HG02571 (cell line): ENCODE results near the gene CLEC2D.
A peak's percentile ranks its signal among the peaks of the same experiment; 100 is the strongest.
"Not testable (repeated sequence)": the region's sequence is repeated elsewhere in the genome, so short reads cannot be mapped to it uniquely, and the experiment has no call there.

Experiments
- ATAC-seq: cut with Tn5 transposase; IDR thresholded peaks from one replicate; pipeline ENCODE4 v1.9.1; 2021; ENCODE audit warnings: mild to moderate bottlenecking, moderate library complexity; ENCODE audit not compliant: unreplicated experiment

Gene CLEC2D

DNA sequence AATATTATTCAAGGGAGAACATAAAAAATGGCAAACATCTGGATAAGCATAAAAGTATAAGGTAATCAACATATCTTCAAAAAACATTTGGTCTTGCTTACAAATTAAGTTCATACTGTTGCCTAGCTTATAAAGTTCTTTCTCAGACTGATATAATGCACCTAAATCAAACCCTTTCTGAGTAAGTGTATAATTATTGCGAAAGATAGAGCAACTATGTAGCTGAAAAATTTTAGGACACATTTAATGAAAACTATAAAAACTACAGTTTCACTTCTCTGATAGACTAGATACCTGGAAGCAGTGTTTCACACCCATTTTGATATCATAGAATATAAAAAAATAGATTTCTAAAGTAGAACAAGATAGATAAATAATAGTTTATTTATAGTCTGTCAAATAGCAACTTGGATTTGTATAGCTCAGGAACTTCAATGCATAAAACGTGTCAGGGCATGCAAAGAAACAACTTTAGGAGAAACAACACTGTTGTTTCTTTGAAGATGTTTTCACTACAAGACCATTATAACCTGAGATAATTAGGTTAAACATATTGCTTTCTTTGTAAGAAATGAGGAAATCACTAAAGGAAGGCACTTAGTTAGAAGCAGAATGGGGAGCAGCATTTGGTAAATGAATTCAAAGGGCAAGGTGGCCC is 55.8 kb downstream of the CLEC2D start:
- no peak for ATAC-seq

DNA sequence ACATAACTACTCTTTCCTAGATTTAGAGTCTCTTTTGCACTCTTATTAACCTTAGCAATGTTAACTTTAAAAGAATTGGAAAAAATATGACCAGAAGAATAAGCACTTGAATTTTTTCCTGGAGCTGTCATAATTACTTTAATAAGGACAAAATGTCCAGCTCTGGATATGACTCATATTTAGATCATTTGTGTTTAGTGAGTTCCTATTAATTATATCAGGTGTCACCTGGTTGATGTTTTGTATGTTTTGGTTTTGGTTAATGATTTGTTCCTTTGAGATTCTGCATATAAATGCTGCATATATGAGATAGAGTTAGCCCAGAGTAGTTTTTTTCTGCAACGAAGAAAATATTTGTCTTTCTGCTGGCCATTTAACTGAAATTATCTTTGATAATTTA is 58.3 kb downstream of the CLEC2D start:
- ATAC-seq: no peak

DNA sequence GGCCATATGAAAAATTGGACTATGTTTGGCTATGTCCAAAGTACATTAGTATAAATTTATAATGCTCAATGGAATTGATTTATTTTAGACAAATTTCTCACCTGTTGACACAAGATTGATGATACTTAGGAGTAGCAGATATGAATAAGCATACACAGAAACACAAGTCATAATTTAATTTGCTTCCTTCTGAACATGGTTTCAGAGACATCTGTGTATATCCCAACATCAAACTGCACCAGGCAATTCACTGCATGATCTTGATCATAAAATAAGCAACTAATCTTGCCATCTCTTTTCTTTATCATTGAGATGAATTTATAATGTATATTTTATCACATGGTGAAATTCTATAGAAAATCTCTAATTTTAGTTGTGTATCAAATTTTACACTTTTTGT is 59.6 kb downstream of the CLEC2D start:
- no peak for ATAC-seq

DNA sequence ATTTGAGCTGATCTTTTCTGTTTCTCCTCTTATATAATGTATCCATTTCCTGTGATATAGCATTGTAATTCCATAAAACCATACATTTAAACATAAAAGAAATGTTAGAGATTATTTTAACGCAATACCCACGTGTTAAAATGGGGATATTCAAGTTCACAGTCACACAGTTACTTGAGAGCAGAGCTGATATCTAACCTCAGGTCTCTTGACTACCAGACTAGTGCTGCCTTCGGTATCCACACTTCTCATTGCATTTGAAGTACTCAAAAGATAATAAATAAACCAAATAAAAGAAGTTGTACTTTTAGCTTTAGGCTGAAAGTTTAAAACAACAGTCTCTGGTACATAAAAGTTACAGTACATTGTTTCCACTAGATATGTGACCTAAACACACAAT is 60.5 kb downstream of the CLEC2D start:
- ATAC-seq: no peak

DNA sequence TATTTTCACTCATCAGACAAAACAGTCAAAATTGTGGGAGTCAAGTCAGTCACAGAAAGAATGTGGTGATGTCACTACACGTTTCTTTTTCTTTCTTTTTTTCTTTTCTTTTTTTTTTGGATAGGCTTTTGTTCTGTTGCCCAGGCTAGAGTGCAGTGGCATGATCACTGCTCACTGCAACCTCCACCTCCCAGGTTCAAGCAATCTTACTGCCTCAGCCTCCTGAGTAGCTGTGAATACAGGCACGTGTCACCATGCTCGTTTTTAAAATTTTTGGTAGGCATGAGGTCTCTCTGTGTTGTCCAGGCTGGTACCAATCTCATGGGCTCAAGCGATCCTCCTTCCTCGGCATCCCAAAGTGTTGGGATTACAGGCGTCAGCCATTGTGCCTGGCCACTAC is 61.1 kb downstream of the CLEC2D start:
- no peak for ATAC-seq

DNA sequence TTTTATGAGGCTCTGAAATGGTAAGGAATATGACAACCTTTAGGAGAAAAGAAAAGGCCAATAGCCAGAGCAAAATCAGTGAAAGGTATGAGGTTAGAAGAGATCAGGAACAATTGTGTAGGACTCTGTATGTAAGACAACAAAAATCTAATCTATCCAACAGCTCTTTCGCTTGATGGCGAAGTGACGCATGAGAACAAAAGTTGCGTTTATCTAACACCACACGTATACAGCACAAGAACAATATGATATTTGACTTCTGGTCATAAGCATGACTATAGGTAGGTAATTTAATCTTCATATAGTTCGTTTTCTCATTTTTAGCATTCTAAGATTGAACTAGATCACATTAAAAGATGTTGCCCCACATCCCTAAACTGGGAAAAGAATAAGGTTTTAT is 61.9 kb downstream of the CLEC2D start:
- ATAC-seq: no peak

DNA sequence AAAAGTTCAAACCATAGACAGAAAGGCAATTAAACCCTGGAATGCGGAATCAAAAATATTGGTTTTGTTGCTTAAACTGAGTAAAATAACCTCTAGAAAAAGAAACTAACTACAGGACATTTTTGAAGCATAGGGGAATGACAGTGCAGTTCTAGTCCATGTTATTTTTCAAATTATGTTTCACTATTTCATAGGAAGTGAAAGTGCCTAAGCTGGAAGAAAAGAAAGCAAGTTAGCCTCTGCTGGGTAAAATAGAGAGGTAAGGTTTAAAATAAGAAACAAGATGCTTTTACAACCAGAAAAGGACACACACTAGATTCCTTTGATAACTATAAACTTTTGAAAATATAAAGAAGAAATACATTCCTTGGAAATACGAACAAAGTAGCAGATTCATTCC is 62.3 kb downstream of the CLEC2D start:
- no peak for ATAC-seq

DNA sequence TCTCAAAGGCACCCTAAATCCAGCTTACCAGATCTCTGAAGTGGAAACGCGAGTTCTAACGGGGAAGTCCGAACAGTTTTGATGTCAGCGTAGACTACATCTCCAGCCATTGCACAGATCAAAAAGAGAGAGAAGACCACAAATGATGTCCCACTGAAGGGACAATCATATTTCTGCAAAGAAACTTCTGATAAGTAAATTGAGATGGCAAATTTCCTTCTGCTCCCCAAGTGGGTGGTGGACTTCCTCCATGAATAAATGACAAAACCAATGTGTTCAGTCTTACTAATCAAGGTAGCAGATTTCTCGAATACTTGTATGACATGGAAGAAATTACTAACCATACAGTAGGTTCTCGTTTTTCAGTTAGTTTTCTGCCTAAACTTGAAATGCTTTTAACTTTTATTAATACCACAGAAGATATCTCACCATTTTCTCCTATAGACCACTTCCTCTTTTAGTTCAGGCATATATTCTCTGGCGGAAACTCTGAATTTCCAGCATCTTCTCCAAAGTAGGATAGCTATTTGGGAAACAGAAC is 63.5 kb downstream of the CLEC2D start, which contains the start of gene CLECL1:
CLECL1 (minus strand) TSS at position 177 of the 541 bp plus-strand sequence.
- no peak for ATAC-seq

DNA sequence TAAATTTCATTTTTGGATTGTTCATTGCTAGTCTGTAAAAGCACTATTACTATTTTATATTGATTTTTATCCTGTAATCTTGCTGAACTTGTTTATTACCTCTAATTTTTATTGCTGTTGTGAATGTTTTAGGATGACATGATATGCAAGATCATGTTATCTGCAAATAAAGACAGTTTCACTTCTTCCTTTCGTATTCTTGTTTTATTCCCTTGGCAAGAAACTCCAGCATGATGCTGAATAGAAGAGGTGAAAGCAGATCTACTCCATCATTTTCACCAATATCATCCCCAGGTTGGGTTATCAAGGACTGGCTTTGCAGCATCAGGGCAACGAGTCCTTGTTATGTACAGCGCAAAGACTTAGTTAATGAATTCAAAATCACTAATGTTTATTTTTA is 66.1 kb downstream of the CLEC2D start:
- no peak for ATAC-seq

DNA sequence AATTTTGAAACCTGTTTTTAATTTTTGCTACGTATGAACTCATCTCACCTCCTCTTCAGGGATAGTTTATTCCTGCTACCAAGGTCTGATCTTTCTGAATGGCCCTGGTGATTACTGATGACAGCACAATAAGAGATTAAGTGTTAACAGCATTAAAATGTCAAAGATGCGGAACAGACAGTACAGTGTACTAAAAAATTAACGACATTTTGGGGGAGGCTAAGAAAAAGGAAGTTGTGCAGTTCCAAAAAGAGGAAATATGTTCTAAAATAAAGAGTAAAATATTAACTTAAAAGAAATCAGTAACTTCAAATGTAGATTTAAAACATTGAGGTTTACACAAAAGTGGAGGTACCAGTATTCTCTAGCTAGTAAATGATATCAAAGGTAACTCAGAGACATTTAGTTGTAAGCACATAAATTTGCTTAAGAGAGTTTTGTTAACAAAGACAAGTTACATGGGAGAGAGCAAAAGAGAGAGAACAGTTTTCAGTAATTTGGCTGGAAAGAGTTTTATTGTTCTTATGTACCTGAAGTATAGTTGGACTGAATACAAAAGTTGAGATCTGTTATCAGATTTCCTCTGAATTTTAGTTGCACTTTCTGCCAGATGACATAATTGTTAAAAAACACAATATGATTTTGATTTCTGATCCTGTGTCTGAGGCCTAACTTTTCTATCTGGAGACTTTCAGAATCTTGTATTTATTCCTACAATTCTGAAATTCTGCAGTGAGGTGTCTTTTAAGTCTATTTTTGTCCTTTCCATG is 67.6 kb downstream of the CLEC2D start:
- no peak for ATAC-seq

DNA sequence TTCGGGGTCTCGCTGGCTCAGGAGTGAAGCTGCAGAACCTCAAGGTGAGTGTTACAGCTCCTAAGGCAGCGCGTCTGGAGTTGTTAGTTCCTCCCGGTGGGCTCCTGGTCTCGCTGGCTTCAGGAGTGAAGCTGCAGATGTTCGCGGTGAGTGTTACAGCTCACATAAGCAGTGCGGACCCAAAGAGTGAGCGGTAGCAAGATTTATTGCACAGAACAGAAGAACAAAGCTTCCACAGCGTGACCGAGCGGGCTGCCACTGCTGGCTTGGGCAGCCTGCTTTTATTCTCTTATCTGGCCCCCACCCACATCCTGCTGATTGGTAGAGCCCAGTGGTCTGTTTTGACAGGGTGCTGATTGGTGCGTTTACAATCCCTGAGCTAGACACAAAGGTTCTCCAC is 69.4 kb downstream of the CLEC2D start:
- not testable (repeated sequence) for ATAC-seq

DNA sequence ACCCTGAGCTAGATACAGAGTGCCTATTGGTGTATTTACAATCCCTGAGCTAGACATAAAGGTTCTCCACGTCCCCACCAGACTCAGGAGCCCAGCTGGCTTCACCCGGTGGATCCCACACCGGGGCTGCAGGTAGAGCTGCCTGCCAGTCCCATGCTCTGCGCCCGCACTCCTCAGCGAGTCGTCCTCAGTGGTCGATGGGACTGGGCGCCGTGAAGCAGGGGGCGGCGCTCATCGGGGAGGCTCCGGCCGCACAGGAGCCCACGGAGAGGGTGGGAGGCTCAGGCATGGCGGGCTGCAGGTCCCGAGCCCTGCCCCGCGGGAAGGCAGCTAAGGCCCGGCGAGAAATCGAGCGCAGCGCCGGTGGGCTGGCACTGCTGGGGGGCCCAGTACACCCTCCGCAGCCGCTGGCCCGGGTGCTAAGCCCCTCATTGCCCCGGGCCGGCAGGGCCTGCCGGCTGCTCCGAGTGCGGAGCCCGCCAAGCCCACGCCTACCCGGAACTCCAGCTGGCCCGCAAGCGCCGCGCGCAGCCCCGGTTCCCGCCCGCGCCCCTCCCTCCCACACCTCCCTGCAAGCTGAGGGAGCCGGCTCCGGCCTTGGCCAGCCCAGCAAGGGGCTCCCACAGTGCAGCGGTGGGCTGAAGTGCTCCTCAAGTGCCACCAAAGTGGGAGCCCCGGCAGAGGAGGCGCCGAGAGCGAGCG is 70.0 kb downstream of the CLEC2D start:
- not testable (repeated sequence) for ATAC-seq

DNA sequence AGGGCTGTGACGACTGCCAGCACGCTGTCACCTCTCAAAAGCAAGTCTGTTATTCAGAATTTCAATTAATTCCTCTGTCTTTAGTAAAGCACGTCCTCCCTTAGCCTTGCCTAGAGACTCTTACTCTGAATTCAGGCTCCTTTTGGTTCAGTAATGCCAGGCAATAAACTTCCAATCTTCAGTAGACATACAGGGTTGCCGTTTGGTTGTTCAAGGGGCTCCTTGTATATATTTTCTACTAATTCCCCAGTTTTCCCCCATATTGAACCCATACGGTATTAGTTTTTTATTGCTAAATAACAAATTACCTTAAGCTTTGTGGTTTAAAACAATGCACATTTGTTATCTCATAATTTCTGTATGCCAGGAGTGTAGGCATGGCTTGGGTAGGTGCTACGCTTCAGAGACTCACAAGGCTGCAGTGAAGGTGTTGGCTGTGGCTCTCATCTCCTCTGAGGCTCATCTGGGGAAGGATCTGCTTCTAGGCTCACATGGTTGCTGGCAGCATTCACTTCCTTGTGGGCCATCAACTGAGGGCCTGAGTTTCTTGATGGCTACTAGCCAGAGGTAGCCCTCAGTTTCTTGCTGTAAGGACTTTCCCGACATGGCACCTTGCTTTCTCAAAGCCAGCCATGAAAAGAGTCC is 70.7 kb downstream of the CLEC2D start:
- ATAC-seq: no peak

DNA sequence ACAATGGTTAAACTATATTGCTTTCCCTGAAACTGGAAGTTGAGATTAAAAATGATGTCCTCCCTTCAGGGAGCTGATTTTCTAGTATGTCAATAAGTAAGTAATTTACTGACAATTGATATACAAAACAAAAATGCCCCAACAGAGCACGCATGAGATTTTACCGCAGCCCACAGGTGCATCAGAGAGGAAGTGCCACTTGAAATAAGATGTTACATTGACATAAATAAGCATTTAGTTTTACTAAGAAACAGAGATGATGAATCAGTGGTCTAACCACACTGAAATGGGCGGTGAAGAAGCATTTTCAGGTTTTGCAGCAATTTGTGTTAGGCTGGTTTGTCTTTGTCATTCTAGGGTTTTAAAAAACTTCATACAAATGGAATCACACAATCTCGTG is 72.2 kb downstream of the CLEC2D start:
- peak; percentile 71 for ATAC-seq

DNA sequence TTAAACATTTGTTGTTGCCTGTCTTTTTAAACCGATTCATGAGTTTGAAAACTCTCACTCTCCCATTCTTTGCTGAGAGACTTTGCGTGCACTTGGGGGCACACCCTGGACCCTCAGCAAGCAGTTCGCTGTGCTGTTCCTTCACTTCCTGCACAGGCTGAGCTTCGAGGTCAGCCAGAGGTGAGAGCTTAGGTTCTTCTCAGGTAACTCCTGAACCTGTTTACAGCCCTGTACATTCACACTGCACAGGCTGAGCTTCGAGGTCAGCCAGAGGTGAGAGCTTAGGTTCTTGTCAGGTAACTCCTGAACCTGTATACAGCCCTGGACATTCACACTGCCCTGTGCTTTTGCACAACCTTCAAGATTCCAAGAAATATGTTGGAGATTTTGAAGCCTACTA is 73.1 kb downstream of the CLEC2D start:
- no peak for ATAC-seq

DNA sequence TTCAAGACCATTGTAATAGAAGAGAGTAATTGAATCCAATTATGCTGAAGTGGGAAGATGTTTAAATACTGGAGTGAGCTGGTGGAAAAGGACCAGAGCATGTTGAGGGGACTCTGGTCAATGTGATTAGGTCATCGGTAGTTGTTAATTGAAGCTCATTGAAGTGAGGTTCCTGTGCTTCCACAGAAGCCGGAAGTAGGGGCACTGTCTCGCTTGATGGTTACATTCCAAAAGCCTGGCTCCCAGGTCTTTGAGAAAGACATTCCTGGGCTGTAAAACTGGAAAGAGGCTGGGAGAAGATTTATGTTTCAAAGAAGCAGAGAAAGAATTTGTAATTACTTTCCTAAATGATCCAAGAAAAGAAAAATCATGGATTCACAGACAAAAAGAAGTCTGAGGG is 75.7 kb downstream of the CLEC2D start:
- no peak for ATAC-seq
